Parathyroid adenoma (tissue), 2 donors: ENCODE results near the gene NMNAT2.

Experiments used
- H2AFZ ChIP-seq: fragments of 300-600 bp; sonication (generic); one replicate; pipeline ENCODE4 v1.7.0; 2017; ENCODE audit warnings: antibody characterized with exemption, mild to moderate bottlenecking
- H3K27ac ChIP-seq: fragments of 300-600 bp; sonication (generic); one replicate; pipeline ENCODE4 v1.7.0; 2017
- H3K27me3 ChIP-seq: fragments of 300-600 bp; sonication (generic); one replicate; pipeline ENCODE4 v1.7.0; 2017; ENCODE audit warnings: low read length; ENCODE audit not compliant: control insufficient read depth, insufficient read depth
- H3K36me3 ChIP-seq: fragments of 300-600 bp; sonication (generic); one replicate; pipeline ENCODE4 v1.7.0; 2017; ENCODE audit warnings: low read length; ENCODE audit not compliant: control insufficient read depth, insufficient read depth
- H3K4me1 ChIP-seq: fragments of 300-600 bp; sonication (generic); one replicate; pipeline ENCODE4 v1.7.0; 2017; ENCODE audit warnings: control low read depth
- H3K4me2 ChIP-seq: fragments of 300-600 bp; sonication (generic); one replicate; pipeline ENCODE4 v1.7.0; 2017; ENCODE audit warnings: low read length
- H3K4me3 ChIP-seq: fragments of 300-600 bp; sonication (generic); one replicate; pipeline ENCODE4 v1.7.0; 2017; ENCODE audit warnings: low read depth, low read length
- H3K79me2 ChIP-seq: fragments of 300-600 bp; sonication (generic); one replicate; pipeline ENCODE4 v1.7.0; 2017; ENCODE audit warnings: control low read depth
- H3K9ac ChIP-seq: fragments of 300-600 bp; sonication (generic); one replicate; pipeline ENCODE4 v1.7.0; 2017; ENCODE audit warnings: mild to moderate bottlenecking
- H3K9me3 ChIP-seq: fragments of 300-600 bp; sonication (generic); one replicate; pipeline ENCODE4 v1.7.0; 2017; ENCODE audit warnings: low read length; ENCODE audit not compliant: control insufficient read depth
- CTCF ChIP-seq: fragments of 300-600 bp; sonication (generic); IDR thresholded peaks from one replicate; pipeline ENCODE4 v1.7.0; 2017; ENCODE audit warnings: antibody characterized with exemption, mild to moderate bottlenecking
- donor health status: primary hyperparathyroidism.

Gene NMNAT2

GRCh38 chr1:183251959-183252450, 166.2 kb downstream of the NMNAT2 start:
- H3K9ac ChIP-seq, result no peak overlapping the region
- H3K36me3 ChIP-seq, result no peaks in the 10 kb centered on the region
- no peaks in the 10 kb centered on the region for H3K27me3 ChIP-seq
- H3K9me3 ChIP-seq, result peaks cover 6% of the 10 kb centered on the region
- no peak overlapping the region for H2AFZ ChIP-seq
- H3K4me1 ChIP-seq, result no peaks in the 10 kb centered on the region
- no peak overlapping the region for H3K27ac ChIP-seq
- no peak overlapping the region for H3K4me2 ChIP-seq
- H3K4me3 ChIP-seq, result no peak overlapping the region
- no peaks in the 10 kb centered on the region for H3K79me2 ChIP-seq
- no peak for TF ChIP-seq CTCF

GRCh38 chr1:183251101-183251958, 166.8 kb downstream of the NMNAT2 start:
- no peaks in the 10 kb centered on the region for H3K4me1 ChIP-seq
- no peak overlapping the region for H3K9ac ChIP-seq
- H3K79me2 ChIP-seq, result no peaks in the 10 kb centered on the region
- H3K4me2 ChIP-seq, result no peak overlapping the region
- H3K27ac ChIP-seq, result no peak overlapping the region
- H3K36me3 ChIP-seq, result no peaks in the 10 kb centered on the region
- H3K9me3 ChIP-seq, result peaks cover 6% of the 10 kb centered on the region
- no peak overlapping the region for H3K4me3 ChIP-seq
- H3K27me3 ChIP-seq, result no peaks in the 10 kb centered on the region
- no peak overlapping the region for H2AFZ ChIP-seq
- TF ChIP-seq CTCF, result no peak

GRCh38 chr1:183249941-183250452, 168.2 kb downstream of the NMNAT2 start:
- Histone ChIP-seq H3K4me3 (no peak overlapping the region), H3K4me2 (no peak overlapping the region), H3K27me3 (no peaks in the 10 kb centered on the region), H3K9me3 (peaks cover 4% of the 10 kb centered on the region), H3K4me1 (no peaks in the 10 kb centered on the region), H3K27ac (no peak overlapping the region), H2AFZ (no peak overlapping the region), H3K9ac (no peak overlapping the region), H3K79me2 (no peaks in the 10 kb centered on the region), H3K36me3 (no peaks in the 10 kb centered on the region)
- no peak for TF ChIP-seq CTCF

GRCh38 chr1:183248989-183249691, 169.0 kb downstream of the NMNAT2 start:
- no peak overlapping the region for H3K4me2 ChIP-seq
- H3K9ac ChIP-seq, result no peak overlapping the region
- TF ChIP-seq CTCF, result no peak
- H3K36me3 ChIP-seq, result no peaks in the 10 kb centered on the region
- no peak overlapping the region for H3K4me3 ChIP-seq
- no peak overlapping the region for H3K27ac ChIP-seq
- H3K4me1 ChIP-seq, result no peaks in the 10 kb centered on the region
- no peaks in the 10 kb centered on the region for H3K79me2 ChIP-seq
- no peaks in the 10 kb centered on the region for H3K9me3 ChIP-seq
- no peaks in the 10 kb centered on the region for H3K27me3 ChIP-seq
- H2AFZ ChIP-seq, result no peak overlapping the region
